Neural cell (in vitro differentiated cells): ENCODE data around the gene CACNA1F. TPM values are rescaled to one million over a fixed set of nuclear protein-coding genes. Genes with fewer than 3 reads are reported as not detected.

Source experiments
- H2AFZ ChIP-seq: fragments of 200-600, 300-800 bp; sonication (generic), shearing (Covaris generic); 2 replicates; pipeline ENCODE4 v1.6.0; 2014; ENCODE audit warnings: low read depth, mild to moderate bottlenecking, antibody characterized with exemption, low read length, moderate library complexity
- H3F3A ChIP-seq: fragments of 200-600 bp; shearing (Covaris generic); 2 replicates; pipeline ENCODE4 v1.6.1; 2016; ENCODE audit warnings: mild to moderate bottlenecking, moderate library complexity, mixed read lengths, antibody characterized with exemption, low read length; ENCODE audit not compliant: insufficient read depth, poor library complexity, severe bottlenecking
- H3K27ac ChIP-seq: fragments of 200-600, 300-800 bp; sonication (generic), shearing (Covaris generic); 2 replicates; pipeline ENCODE4 v1.5.1; 2014; ENCODE audit warnings: mild to moderate bottlenecking, low read length, moderate library complexity
- H3K27me3 ChIP-seq: fragments of 300-800, 200-600 bp; sonication (generic), shearing (Covaris generic); 2 replicates; pipeline ENCODE4 v1.6.0; 2014; ENCODE audit warnings: mild to moderate bottlenecking, low read depth, low read length, moderate library complexity; ENCODE audit not compliant: insufficient read depth
- H3K36me3 ChIP-seq: fragments of 300-800, 200-600 bp; sonication (generic), shearing (Covaris generic); 2 replicates; pipeline ENCODE4 v1.5.1; 2014; ENCODE audit warnings: mild to moderate bottlenecking, antibody characterized with exemption, low read length, moderate library complexity; ENCODE audit not compliant: insufficient read depth
- H3K4me2 ChIP-seq: fragments of 300-800, 200-600 bp; sonication (generic), shearing (Covaris generic); 2 replicates; pipeline ENCODE4 v1.6.0; 2014; ENCODE audit warnings: mild to moderate bottlenecking, low read length
- H3K4me3 ChIP-seq: fragments of 300-800, 200-600 bp; sonication (generic), shearing (Covaris generic); 2 replicates; pipeline ENCODE4 v1.5.1; 2014; ENCODE audit warnings: mild to moderate bottlenecking, low read length, moderate library complexity
- H3K79me2 ChIP-seq: fragments of 200-600 bp; shearing (Covaris generic); replicated peaks from 2 replicates; pipeline ENCODE4 v1.6.0; 2014; ENCODE audit warnings: mild to moderate bottlenecking, low read length, moderate library complexity; ENCODE audit not compliant: insufficient read depth
- H3K9ac ChIP-seq: fragments of 300-800, 200-600 bp; sonication (generic), shearing (Covaris generic); 2 replicates; pipeline ENCODE4 v1.6.1; 2016; ENCODE audit warnings: mild to moderate bottlenecking, low read length, mixed read lengths
- H3K9me2 ChIP-seq: fragments of 200-600 bp; shearing (Covaris generic); 2 replicates; pipeline ENCODE4 v1.6.1; 2016; ENCODE audit warnings: mild to moderate bottlenecking, low read length, mixed read lengths; ENCODE audit not compliant: insufficient read depth
- H3K9me3 ChIP-seq: fragments of 200-600, 300-800 bp; sonication (generic), shearing (Covaris generic); 2 replicates; pipeline ENCODE4 v1.6.1; 2016; ENCODE audit warnings: mild to moderate bottlenecking, mixed run types, low read length, moderate library complexity, mixed read lengths
- H4K20me1 ChIP-seq: fragments of 200-600 bp; shearing (Covaris generic); 2 replicates; pipeline ENCODE4 v1.6.1; 2016; ENCODE audit warnings: mild to moderate bottlenecking, mixed run types; ENCODE audit not compliant: insufficient read depth
- EP300 ChIP-seq: fragments of 450-650 bp; conservative IDR thresholded peaks from 2 replicates; pipeline ENCODE4 v1.6.1; 2014; ENCODE audit warnings: antibody characterized with exemption, mild to moderate bottlenecking, moderate library complexity; ENCODE audit not compliant: poor library complexity, severe bottlenecking
- EZH2 ChIP-seq: fragments of 200-600, 300-800 bp; shearing (Covaris generic), sonication (generic); IDR thresholded peaks from 2 replicates; pipeline ENCODE4 v1.6.1; 2014; ENCODE audit warnings: antibody characterized with exemption, low read length, borderline replicate concordance, mild to moderate bottlenecking; ENCODE audit not compliant: insufficient read depth, poor library complexity, severe bottlenecking
- MXI1 ChIP-seq: fragments of 450-650 bp; conservative IDR thresholded peaks from 2 replicates; pipeline ENCODE4 v1.6.1; 2014; ENCODE audit warnings: antibody characterized with exemption, mild to moderate bottlenecking; ENCODE audit not compliant: poor library complexity, severe bottlenecking
- POLR2AphosphoS5 ChIP-seq: IDR thresholded peaks from 2 replicates; pipeline ENCODE4 v1.6.1; 2012
- RAD21 ChIP-seq: fragments of 450-650 bp; conservative IDR thresholded peaks from 2 replicates; pipeline ENCODE4 v1.6.1; 2014; ENCODE audit warnings: antibody characterized with exemption, mild to moderate bottlenecking, moderate library complexity
- SMC3 ChIP-seq: fragments of 450-650 bp; conservative IDR thresholded peaks from 2 replicates; pipeline ENCODE4 v1.6.1; 2014; ENCODE audit warnings: antibody characterized with exemption, mild to moderate bottlenecking, moderate library complexity; ENCODE audit not compliant: poor library complexity
- TAF1 ChIP-seq: IDR thresholded peaks from 2 replicates; pipeline ENCODE4 v1.6.1; 2012; ENCODE audit warnings: low read depth
- polyA plus RNA-seq: library from polyadenylated mRNA; depleted of rRNA; stranded (reverse); fragments of >200 nt; gene quantifications from 2 replicates; pipeline ENCODE4 v1.2.3, GENCODE V29; 2014
- TF ChIP-seq, protein P1 (sequence below): fragments of 450-650 bp; IDR thresholded peaks from 2 replicates; pipeline ENCODE4 v1.5.1; 2014; ENCODE audit warnings: antibody characterized with exemption, mild to moderate bottlenecking, moderate library complexity; ENCODE audit not compliant: poor library complexity, severe bottlenecking
- TF ChIP-seq, protein P2 (sequence below): IDR thresholded peaks from 2 replicates; pipeline ENCODE4 v1.6.1; 2012; ENCODE audit warnings: borderline replicate concordance

The CACNA1F gene
- polyA plus RNA-seq, 1 donor from 2014 or later = not detected

DNA sequence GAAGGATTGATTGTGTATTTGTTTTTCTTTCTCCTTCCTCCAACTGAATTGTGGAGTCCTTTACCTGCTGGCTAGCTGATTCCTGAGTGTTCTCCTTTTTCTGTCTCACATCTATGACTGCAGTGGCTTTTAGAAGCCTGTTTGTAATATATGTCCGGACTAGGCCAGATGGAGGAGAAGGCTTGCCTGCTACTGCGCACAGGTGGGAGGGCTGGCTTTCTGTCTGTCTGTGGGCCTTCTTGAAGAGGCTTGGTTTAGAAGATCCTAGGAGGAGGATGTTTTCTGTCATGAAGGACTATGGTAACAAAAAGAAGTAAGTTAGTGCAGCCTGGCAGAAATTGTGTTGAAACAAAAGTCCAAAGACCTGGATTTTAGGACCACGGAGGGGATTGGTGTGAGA, 44.9 kb upstream of the CACNA1F start:
- H2AFZ ChIP-seq = no peak overlapping the region
- H3K27ac ChIP-seq = no peak overlapping the region

DNA sequence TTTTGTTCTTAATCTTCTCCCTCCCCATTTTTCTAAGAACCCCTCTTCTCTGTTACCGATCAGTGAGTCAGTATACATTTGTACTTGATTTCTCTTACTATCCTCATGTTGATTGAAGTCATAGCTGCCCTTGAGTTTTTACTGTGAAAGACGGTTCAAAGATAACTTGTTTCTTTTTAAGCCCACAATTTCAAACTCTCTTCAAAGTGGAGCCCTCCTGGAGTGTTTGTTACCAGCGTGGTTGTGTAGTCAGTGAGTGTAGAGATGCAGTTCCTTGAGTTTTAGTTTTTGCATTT, 44.3 kb upstream of the CACNA1F start:
- Histone ChIP-seq H3K79me2 (no peaks in the 10 kb centered on the region), H3K27ac (no peak overlapping the region), H3K9me3 (no peaks in the 10 kb centered on the region), H2AFZ (no peak overlapping the region), H3K4me3 (no peak overlapping the region), H3K27me3 (no peaks in the 10 kb centered on the region), H3K9ac (no peak overlapping the region), H3K36me3 (no peaks in the 10 kb centered on the region), H3K9me2 (no peaks in the 10 kb centered on the region), H4K20me1 (no peaks in the 10 kb centered on the region), H3F3A (no peaks in the 10 kb centered on the region), H3K4me2 (no peak overlapping the region)
- TF ChIP-seq POLR2AphosphoS5 = no peak
- no peak for TF ChIP-seq MXI1
- TF ChIP-seq TAF1 = no peak
- TF ChIP-seq, protein P1, sequence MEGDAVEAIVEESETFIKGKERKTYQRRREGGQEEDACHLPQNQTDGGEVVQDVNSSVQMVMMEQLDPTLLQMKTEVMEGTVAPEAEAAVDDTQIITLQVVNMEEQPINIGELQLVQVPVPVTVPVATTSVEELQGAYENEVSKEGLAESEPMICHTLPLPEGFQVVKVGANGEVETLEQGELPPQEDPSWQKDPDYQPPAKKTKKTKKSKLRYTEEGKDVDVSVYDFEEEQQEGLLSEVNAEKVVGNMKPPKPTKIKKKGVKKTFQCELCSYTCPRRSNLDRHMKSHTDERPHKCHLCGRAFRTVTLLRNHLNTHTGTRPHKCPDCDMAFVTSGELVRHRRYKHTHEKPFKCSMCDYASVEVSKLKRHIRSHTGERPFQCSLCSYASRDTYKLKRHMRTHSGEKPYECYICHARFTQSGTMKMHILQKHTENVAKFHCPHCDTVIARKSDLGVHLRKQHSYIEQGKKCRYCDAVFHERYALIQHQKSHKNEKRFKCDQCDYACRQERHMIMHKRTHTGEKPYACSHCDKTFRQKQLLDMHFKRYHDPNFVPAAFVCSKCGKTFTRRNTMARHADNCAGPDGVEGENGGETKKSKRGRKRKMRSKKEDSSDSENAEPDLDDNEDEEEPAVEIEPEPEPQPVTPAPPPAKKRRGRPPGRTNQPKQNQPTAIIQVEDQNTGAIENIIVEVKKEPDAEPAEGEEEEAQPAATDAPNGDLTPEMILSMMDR = no peak
- no peak for TF ChIP-seq SMC3
- TF ChIP-seq EZH2 = no peak
- TF ChIP-seq, protein P2, sequence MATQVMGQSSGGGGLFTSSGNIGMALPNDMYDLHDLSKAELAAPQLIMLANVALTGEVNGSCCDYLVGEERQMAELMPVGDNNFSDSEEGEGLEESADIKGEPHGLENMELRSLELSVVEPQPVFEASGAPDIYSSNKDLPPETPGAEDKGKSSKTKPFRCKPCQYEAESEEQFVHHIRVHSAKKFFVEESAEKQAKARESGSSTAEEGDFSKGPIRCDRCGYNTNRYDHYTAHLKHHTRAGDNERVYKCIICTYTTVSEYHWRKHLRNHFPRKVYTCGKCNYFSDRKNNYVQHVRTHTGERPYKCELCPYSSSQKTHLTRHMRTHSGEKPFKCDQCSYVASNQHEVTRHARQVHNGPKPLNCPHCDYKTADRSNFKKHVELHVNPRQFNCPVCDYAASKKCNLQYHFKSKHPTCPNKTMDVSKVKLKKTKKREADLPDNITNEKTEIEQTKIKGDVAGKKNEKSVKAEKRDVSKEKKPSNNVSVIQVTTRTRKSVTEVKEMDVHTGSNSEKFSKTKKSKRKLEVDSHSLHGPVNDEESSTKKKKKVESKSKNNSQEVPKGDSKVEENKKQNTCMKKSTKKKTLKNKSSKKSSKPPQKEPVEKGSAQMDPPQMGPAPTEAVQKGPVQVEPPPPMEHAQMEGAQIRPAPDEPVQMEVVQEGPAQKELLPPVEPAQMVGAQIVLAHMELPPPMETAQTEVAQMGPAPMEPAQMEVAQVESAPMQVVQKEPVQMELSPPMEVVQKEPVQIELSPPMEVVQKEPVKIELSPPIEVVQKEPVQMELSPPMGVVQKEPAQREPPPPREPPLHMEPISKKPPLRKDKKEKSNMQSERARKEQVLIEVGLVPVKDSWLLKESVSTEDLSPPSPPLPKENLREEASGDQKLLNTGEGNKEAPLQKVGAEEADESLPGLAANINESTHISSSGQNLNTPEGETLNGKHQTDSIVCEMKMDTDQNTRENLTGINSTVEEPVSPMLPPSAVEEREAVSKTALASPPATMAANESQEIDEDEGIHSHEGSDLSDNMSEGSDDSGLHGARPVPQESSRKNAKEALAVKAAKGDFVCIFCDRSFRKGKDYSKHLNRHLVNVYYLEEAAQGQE = no peak
- TF ChIP-seq EP300 = no peak
- no peak for TF ChIP-seq RAD21

More for the DNA sequence above, 44.9 kb upstream of the CACNA1F start:
- Histone ChIP-seq H4K20me1 (no peaks in the 10 kb centered on the region), H3F3A (no peaks in the 10 kb centered on the region), H3K36me3 (no peaks in the 10 kb centered on the region), H3K9me3 (no peaks in the 10 kb centered on the region), H3K4me2 (no peak overlapping the region), H3K9me2 (no peaks in the 10 kb centered on the region), H3K9ac (no peak overlapping the region), H3K79me2 (no peaks in the 10 kb centered on the region), H3K27me3 (no peaks in the 10 kb centered on the region), H3K4me3 (no peak overlapping the region)
- no peak for TF ChIP-seq SMC3
- TF ChIP-seq, protein P1 = no peak
- TF ChIP-seq MXI1 = no peak
- TF ChIP-seq, protein P2 = no peak
- TF ChIP-seq POLR2AphosphoS5 = no peak
- no peak for TF ChIP-seq RAD21
- no peak for TF ChIP-seq EP300
- TF ChIP-seq TAF1 = no peak
